Prostate gland (tissue), 2 donors: Measurements from ENCODE around the gene TOPAZ1. TPM values are rescaled to one million over a fixed set of nuclear protein-coding genes. Genes with fewer than 3 reads are reported as not detected.

ENCODE experiments used
- DNase-seq: peaks from one replicate; pipeline ENCODE4 v3.0.0-alpha.2; 2019; ENCODE audit warnings: low spot score
- H3K27ac ChIP-seq, 2 donors: fragments of 200-600 bp; sonication (generic); 2 replicates each; pipeline ENCODE4 v1.5.1; 2017 to 2019
- H3K27me3 ChIP-seq: fragments of 200-600 bp; sonication (generic); replicated peaks from 2 replicates; pipeline ENCODE4 v1.5.1; 2019; ENCODE audit not compliant: insufficient read depth
- H3K36me3 ChIP-seq, 2 donors: fragments of 200-600 bp; sonication (generic); 1 replicate in 1 of 2; 2 replicates in 1 of 2; pipeline versions ENCODE4 v1.5.1 to v1.8.1; 2017 to 2019
- H3K4me1 ChIP-seq: fragments of 200-600 bp; sonication (generic); replicated peaks from 2 replicates; pipeline ENCODE4 v1.5.1; 2019
- H3K4me3 ChIP-seq, 2 donors: fragments of 200-600 bp; sonication (generic); 2 replicates each; pipeline ENCODE4 v1.5.1; 2017 to 2019
- H3K9me3 ChIP-seq: fragments of 200-600 bp; sonication (generic); 2 replicates; pipeline ENCODE4 v1.5.1; 2017
- POLR2A ChIP-seq: fragments of 450-650 bp; IDR thresholded peaks from one replicate; pipeline ENCODE4 v1.6.1; 2016; ENCODE audit warnings: antibody characterized with exemption, mild to moderate bottlenecking
- POLR2AphosphoS5 ChIP-seq: sonication (generic); formaldehyde crosslinking; IDR thresholded peaks from one replicate; pipeline ENCODE4 v1.6.1; 2017; ENCODE audit warnings: antibody characterized with exemption
- WGBS: methylation state at CpG from one replicate; pipeline ENCODE4 v1.1.5; 2018; 5-methylcytosine and 5-hydroxymethylcytosine counted together
- intact Hi-C: fragments of 100-400 bp; cut with DNase I; formaldehyde crosslinking; loops from one replicate; pipeline ENCODE4 v1.14.2; 2022
- total RNA-seq, 2 donors: library from RNA; depleted of rRNA; stranded (reverse); fragments of >200 nt; gene quantifications; one replicate each; pipeline ENCODE4 v1.1.0, GENCODE V29; 2016
- TF ChIP-seq, protein P1 (sequence below), 4 experiments: fragments of 200-600 bp in 2 of 4; fragments of 450-650 bp in 2 of 4; sonication (generic) in 2 of 4; IDR thresholded peaks; 1 replicate in 3 of 4; 2 replicates in 1 of 4; pipeline ENCODE4 v1.5.1; 2016 to 2019; ENCODE audit warnings: antibody characterized with exemption in 4 of 4, mild to moderate bottlenecking in 2 of 4, moderate library complexity in 2 of 4

Gene TOPAZ1
- total RNA-seq, 2 donors from 2014 or later = 3.4 TPM; not detected in 1

GRCh38 chr3:44348993-44349392 is 107.3 kb downstream of the TOPAZ1 start:
- WGBS = 94% methylated on average over 6 of the region's 6 CpGs
- DNase-seq = no peak
- Histone ChIP-seq H3K36me3 (no peaks in the 10 kb centered on the region), H3K27me3 (no peaks in the 10 kb centered on the region), H3K4me1 (no peaks in the 10 kb centered on the region), H3K4me3 (no peak overlapping the region), H3K9me3 (no peaks in the 10 kb centered on the region), H3K27ac (no peak overlapping the region)
- intact Hi-C loops = no loop called here
- TF ChIP-seq POLR2A (no peak), POLR2AphosphoS5 (no peak)
- TF ChIP-seq, protein P1, sequence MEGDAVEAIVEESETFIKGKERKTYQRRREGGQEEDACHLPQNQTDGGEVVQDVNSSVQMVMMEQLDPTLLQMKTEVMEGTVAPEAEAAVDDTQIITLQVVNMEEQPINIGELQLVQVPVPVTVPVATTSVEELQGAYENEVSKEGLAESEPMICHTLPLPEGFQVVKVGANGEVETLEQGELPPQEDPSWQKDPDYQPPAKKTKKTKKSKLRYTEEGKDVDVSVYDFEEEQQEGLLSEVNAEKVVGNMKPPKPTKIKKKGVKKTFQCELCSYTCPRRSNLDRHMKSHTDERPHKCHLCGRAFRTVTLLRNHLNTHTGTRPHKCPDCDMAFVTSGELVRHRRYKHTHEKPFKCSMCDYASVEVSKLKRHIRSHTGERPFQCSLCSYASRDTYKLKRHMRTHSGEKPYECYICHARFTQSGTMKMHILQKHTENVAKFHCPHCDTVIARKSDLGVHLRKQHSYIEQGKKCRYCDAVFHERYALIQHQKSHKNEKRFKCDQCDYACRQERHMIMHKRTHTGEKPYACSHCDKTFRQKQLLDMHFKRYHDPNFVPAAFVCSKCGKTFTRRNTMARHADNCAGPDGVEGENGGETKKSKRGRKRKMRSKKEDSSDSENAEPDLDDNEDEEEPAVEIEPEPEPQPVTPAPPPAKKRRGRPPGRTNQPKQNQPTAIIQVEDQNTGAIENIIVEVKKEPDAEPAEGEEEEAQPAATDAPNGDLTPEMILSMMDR (IDR thresholded peaks at IDR 0.05) = no peak

GRCh38 chr3:44353355-44353924 is 111.8 kb downstream of the TOPAZ1 start:
- H3K27me3 ChIP-seq = no peaks in the 10 kb centered on the region
- 69% methylated on average over 1 of the region's 1 CpG for WGBS
- no peak for TF ChIP-seq POLR2A
- TF ChIP-seq, protein P1 (IDR thresholded peaks at IDR 0.05) = no peak
- no peak overlapping the region for H3K27ac ChIP-seq
- H3K36me3 ChIP-seq = no peaks in the 10 kb centered on the region
- H3K9me3 ChIP-seq = no peaks in the 10 kb centered on the region
- no peaks in the 10 kb centered on the region for H3K4me1 ChIP-seq
- no peak overlapping the region for H3K4me3 ChIP-seq
- no peak for DNase-seq
- intact Hi-C loops = no loop called here

DNA sequence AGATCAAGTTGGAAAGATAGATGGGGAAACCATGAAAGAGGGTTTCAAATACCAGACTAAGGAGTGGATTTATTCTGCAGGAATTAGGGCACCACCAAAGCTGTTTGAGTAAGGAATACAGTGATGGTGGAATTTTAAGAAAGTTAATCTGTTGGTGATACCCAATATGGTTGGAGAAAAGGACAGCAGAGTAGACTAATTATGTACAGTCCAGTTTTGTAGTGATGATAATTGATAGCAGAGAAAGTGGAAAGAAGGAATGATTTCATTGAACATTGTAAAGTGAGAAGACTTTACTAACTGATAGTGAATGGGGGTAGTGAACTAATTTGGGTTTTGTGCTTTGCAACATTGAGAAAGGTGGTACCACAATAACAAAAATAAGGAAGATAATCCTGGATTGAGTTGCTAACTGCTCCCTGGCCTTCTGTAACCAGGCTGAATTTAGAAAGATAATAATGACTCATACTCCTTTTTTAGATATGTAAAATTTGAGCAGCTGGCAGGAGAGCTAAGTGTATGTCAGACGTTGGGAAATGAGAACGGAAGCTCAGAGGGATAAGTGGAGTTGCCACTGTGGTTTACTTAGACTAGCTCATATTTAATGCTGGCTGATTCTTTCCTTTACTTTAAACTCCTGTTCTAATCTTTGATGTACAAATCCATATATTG is 113.8 kb downstream of the TOPAZ1 start:
- TF ChIP-seq POLR2A (no peak), POLR2AphosphoS5 (peak; percentile 10)
- TF ChIP-seq, protein P1 (IDR thresholded peaks at IDR 0.05) = no peak

GRCh38 chr3:44359146-44359751 is 117.6 kb downstream of the TOPAZ1 start:
- no peak for DNase-seq
- no peak overlapping the region for H3K4me3 ChIP-seq
- H3K27ac ChIP-seq = no peak overlapping the region
- H3K9me3 ChIP-seq = no peaks in the 10 kb centered on the region
- H3K4me1 ChIP-seq = no peaks in the 10 kb centered on the region
- intact Hi-C loops = no loop called here
- H3K36me3 ChIP-seq = no peaks in the 10 kb centered on the region
- 49% methylated on average over 3 of the region's 3 CpGs for WGBS
- H3K27me3 ChIP-seq = no peaks in the 10 kb centered on the region
- TF ChIP-seq POLR2AphosphoS5 (no peak), POLR2A (no peak)
- TF ChIP-seq, protein P1 (IDR thresholded peaks at IDR 0.05) = no peak

More for the DNA sequence above, 113.8 kb downstream of the TOPAZ1 start:
- H3K27me3 ChIP-seq = no peaks in the 10 kb centered on the region
- no peaks in the 10 kb centered on the region for H3K36me3 ChIP-seq
- no peak overlapping the region for H3K4me3 ChIP-seq
- intact Hi-C loops = no loop called here
- no peaks in the 10 kb centered on the region for H3K9me3 ChIP-seq
- no peak for DNase-seq
- no peaks in the 10 kb centered on the region for H3K4me1 ChIP-seq
- H3K27ac ChIP-seq = no peak overlapping the region
- 45% methylated on average over 2 of the region's 2 CpGs for WGBS
